Progenitor cell of endocrine pancreas (in vitro differentiated cells): Measurements from ENCODE around the gene UST. TPM values are rescaled to one million over a fixed set of nuclear protein-coding genes. Genes with fewer than 3 reads are reported as not detected.

Source experiments
- DNase-seq: peaks from one replicate; pipeline ENCODE4 v3.0.0; 2021; ENCODE audit warnings: low spot score; ENCODE audit not compliant: unreplicated experiment
- H3K27ac Mint-ChIP-seq: 2 replicates; pipeline ENCODE4 v1.8.0; 2021; ENCODE audit warnings: mild to moderate bottlenecking, moderate library complexity, mixed read lengths
- H3K27me3 Mint-ChIP-seq: 2 replicates; pipeline ENCODE4 v1.8.0; 2021; ENCODE audit warnings: mixed read lengths
- H3K36me3 Mint-ChIP-seq: 2 replicates; pipeline ENCODE4 v1.8.0; 2022; ENCODE audit warnings: mixed read lengths; ENCODE audit not compliant: insufficient read depth
- H3K4me1 Mint-ChIP-seq: 2 replicates; pipeline ENCODE4 v1.8.0; 2021; ENCODE audit warnings: low read depth, mixed read lengths
- H3K4me3 Mint-ChIP-seq: 2 replicates; pipeline ENCODE4 v1.8.0; 2021; ENCODE audit warnings: low read depth, mild to moderate bottlenecking, moderate library complexity, mixed read lengths
- H3K9me3 Mint-ChIP-seq: 2 replicates; pipeline ENCODE4 v1.8.0; 2021; ENCODE audit warnings: low read depth, mixed read lengths
- total RNA-seq: library from RNA; stranded (reverse); gene quantifications from 2 replicates; pipeline ENCODE4 v1.2.1, GENCODE V29; 2021
- TF ChIP-seq, protein P1 (sequence below): fragments of 200-600 bp; sonication (generic); IDR thresholded peaks from one replicate; pipeline ENCODE4 v1.5.0; 2021; ENCODE audit warnings: antibody characterized with exemption, mild to moderate bottlenecking; ENCODE audit not compliant: unreplicated experiment

UST gene
- total RNA-seq, 1 donor from 2014 or later: 2.9 TPM

- peaks cover 17% of the 10 kb centered on the region for H3K4me1 Mint-ChIP-seq
- no peak overlapping the region for H3K4me3 Mint-ChIP-seq
- H3K36me3 Mint-ChIP-seq: no peaks in the 10 kb centered on the region
- H3K27me3 Mint-ChIP-seq: peaks cover 5% of the 10 kb centered on the region
- DNase-seq: no peak
- TF ChIP-seq, protein P1, sequence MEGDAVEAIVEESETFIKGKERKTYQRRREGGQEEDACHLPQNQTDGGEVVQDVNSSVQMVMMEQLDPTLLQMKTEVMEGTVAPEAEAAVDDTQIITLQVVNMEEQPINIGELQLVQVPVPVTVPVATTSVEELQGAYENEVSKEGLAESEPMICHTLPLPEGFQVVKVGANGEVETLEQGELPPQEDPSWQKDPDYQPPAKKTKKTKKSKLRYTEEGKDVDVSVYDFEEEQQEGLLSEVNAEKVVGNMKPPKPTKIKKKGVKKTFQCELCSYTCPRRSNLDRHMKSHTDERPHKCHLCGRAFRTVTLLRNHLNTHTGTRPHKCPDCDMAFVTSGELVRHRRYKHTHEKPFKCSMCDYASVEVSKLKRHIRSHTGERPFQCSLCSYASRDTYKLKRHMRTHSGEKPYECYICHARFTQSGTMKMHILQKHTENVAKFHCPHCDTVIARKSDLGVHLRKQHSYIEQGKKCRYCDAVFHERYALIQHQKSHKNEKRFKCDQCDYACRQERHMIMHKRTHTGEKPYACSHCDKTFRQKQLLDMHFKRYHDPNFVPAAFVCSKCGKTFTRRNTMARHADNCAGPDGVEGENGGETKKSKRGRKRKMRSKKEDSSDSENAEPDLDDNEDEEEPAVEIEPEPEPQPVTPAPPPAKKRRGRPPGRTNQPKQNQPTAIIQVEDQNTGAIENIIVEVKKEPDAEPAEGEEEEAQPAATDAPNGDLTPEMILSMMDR: no peak
- H3K9me3 Mint-ChIP-seq: no peaks in the 10 kb centered on the region
- no peak overlapping the region for H3K27ac Mint-ChIP-seq
Measured at GRCh38 chr6:149015535-149016525, 269.0 kb downstream of the UST start.

DNA sequence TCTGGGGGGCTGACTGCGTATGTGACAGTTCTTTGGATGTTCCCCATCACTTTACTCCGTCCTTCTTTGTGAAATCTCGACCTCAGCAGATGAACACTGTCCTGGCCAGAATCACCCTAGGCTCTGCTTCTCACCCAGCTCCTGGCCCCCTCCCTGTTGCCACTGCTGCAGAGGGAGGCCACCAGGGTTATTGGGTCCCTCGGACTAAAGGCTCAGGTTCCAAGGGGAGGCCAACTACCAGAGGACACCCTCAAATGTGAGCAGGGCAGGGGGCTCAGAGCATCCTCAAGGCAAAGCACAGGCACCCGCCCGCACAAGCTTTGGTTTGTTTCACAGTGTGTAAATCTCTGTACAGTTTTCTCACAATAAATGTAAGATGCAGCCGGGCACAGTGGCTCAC is 269.9 kb downstream of the UST start:
- no peak overlapping the region for H3K27ac Mint-ChIP-seq
- H3K36me3 Mint-ChIP-seq: no peaks in the 10 kb centered on the region
- H3K27me3 Mint-ChIP-seq: peaks cover 5% of the 10 kb centered on the region
- TF ChIP-seq, protein P1: no peak
- DNase-seq: no peak
- peaks cover 19% of the 10 kb centered on the region for H3K4me1 Mint-ChIP-seq
- no peaks in the 10 kb centered on the region for H3K9me3 Mint-ChIP-seq
- no peak overlapping the region for H3K4me3 Mint-ChIP-seq

DNA sequence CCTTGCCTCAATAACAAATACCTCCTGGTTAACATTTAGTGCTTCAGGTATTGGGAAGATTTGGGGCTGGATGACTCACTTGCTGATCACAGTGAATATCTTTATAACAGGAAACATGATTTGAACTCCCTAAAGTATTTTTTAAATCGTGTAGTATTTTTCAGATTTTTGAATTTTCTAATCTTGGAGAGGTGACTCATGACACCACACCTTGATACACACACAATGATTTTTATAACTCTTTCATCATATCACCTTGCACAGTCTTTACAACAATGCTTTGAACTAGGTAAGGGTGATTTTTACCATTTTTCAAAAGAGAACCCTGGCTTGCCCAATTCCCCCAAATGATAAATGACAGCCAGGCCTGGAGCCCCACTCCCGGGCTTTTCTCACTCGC is 273.5 kb downstream of the UST start:
- Mint-ChIP-seq H3K27ac (peak overlapping the region; percentile 81), H3K36me3 (no peaks in the 10 kb centered on the region)
- TF ChIP-seq, protein P1: no peak

GRCh38 chr6:149024361-149024760 is 277.5 kb downstream of the UST start:
- H3K27ac Mint-ChIP-seq: no peak overlapping the region

More for the DNA sequence above, 273.5 kb downstream of the UST start:
- no peak overlapping the region for H3K4me3 Mint-ChIP-seq
- no peaks in the 10 kb centered on the region for H3K9me3 Mint-ChIP-seq
- no peak for DNase-seq
- H3K4me1 Mint-ChIP-seq: peaks cover 19% of the 10 kb centered on the region
- no peaks in the 10 kb centered on the region for H3K27me3 Mint-ChIP-seq

DNA sequence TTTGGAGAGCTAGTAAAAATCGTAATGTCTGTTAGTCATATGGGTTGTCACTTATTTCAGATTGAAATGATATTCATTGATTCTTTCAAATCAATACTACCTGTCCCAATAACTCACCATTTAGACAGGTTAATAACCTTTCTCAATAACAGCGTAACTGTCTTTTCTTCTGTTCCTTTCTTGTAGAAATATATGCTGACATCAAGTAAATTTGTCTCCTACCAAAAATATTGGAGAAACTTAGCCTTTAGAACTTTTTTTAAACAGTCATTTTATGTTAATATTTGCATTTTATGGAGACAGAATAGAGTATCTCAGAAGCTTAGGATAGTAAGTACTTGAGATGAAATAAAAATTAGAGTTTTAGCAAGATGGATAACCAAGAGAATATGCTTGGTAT is 278.2 kb downstream of the UST start:
- Mint-ChIP-seq H3K27me3 (no peaks in the 10 kb centered on the region), H3K4me3 (no peak overlapping the region), H3K4me1 (peaks cover 10% of the 10 kb centered on the region), H3K9me3 (no peaks in the 10 kb centered on the region), H3K27ac (no peak overlapping the region), H3K36me3 (no peaks in the 10 kb centered on the region)
- DNase-seq: no peak
- TF ChIP-seq, protein P1: no peak

More at GRCh38 chr6:149024361-149024760, 277.5 kb downstream of the UST start:
- Mint-ChIP-seq H3K36me3 (no peaks in the 10 kb centered on the region), H3K9me3 (no peaks in the 10 kb centered on the region), H3K4me1 (peaks cover 17% of the 10 kb centered on the region), H3K4me3 (no peak overlapping the region), H3K27me3 (no peaks in the 10 kb centered on the region)
- TF ChIP-seq, protein P1: no peak
- no peak for DNase-seq
